Liver (tissue), 9 donors: ENCODE measurements around the gene HMG20B. TPM values are rescaled to one million over a fixed set of nuclear protein-coding genes. Genes with fewer than 3 reads are reported as not detected.

Experiments used
- DNase-seq: peaks from one replicate; pipeline ENCODE4 v3.0.0-alpha.2; 2017; ENCODE audit warnings: low spot score
- H3K27ac ChIP-seq, 2 donors: one replicate each; pipeline ENCODE4 v1.7.0; 2013; ENCODE audit warnings: inconsistent platforms in 2 of 2, low read length in 2 of 2, control low read depth in 1 of 2, low read depth in 1 of 2, mild to moderate bottlenecking in 1 of 2
- H3K27me3 ChIP-seq, 4 donors: one replicate each; pipeline versions ENCODE4 v1.6.1 to v1.7.0; 2013; ENCODE audit warnings: low read length in 3 of 4, inconsistent platforms in 1 of 4, mild to moderate bottlenecking in 1 of 4, moderate library complexity in 1 of 4; ENCODE audit not compliant: control insufficient read depth in 4 of 4, insufficient read depth in 4 of 4
- H3K36me3 ChIP-seq, 4 donors: one replicate each; pipeline versions ENCODE4 v1.6.1 to v1.7.0; 2013; ENCODE audit warnings: low read length in 3 of 4, mild to moderate bottlenecking in 3 of 4, low read depth in 1 of 4, moderate library complexity in 1 of 4; ENCODE audit not compliant: control insufficient read depth in 4 of 4, insufficient read depth in 3 of 4
- H3K4me1 ChIP-seq, 4 donors: one replicate each; pipeline versions ENCODE4 v1.6.1 to v1.7.0; 2013; ENCODE audit warnings: low read length in 3 of 4, mild to moderate bottlenecking in 3 of 4, moderate library complexity in 1 of 4; ENCODE audit not compliant: control insufficient read depth in 4 of 4, insufficient read depth in 4 of 4
- H3K4me3 ChIP-seq, 3 donors: one replicate each; pipeline versions ENCODE4 v1.6.1 to v1.7.0; 2013; ENCODE audit warnings: low read length in 3 of 3, control low read depth in 1 of 3, low read depth in 1 of 3, mild to moderate bottlenecking in 1 of 3
- H3K9ac ChIP-seq, 2 donors: one replicate each; pipeline ENCODE4 v1.7.0; 2013; ENCODE audit warnings: low read length in 2 of 2, mild to moderate bottlenecking in 2 of 2, moderate library complexity in 2 of 2, control low read depth in 1 of 2, low read depth in 1 of 2
- H3K9me3 ChIP-seq, 4 donors: one replicate each; pipeline versions ENCODE4 v1.6.1 to v1.7.0; 2013; ENCODE audit warnings: low read length in 3 of 4; ENCODE audit not compliant: control insufficient read depth in 4 of 4
- EGR1 ChIP-seq, 2 donors: IDR thresholded peaks; 2 replicates each; pipeline ENCODE4 v1.6.1; 2016 to 2018; ENCODE audit warnings: antibody characterized with exemption in 2 of 2, low read depth in 2 of 2
- FOXA1 ChIP-seq: IDR thresholded peaks from 2 replicates; pipeline ENCODE4 v1.6.1; 2016; ENCODE audit warnings: antibody characterized with exemption
- FOXA2 ChIP-seq: IDR thresholded peaks from 2 replicates; pipeline ENCODE4 v1.6.1; 2016; ENCODE audit warnings: antibody characterized with exemption
- GABPA ChIP-seq, 2 donors: IDR thresholded peaks in 1 of 2; conservative IDR thresholded peaks in 1 of 2; 2 replicates each; pipeline ENCODE4 v1.6.1; 2016; ENCODE audit warnings: antibody characterized with exemption in 2 of 2, mild to moderate bottlenecking in 1 of 2, moderate library complexity in 1 of 2
- HNF4A ChIP-seq, 2 donors: conservative IDR thresholded peaks; 2 replicates each; pipeline ENCODE4 v1.6.1; 2016; ENCODE audit warnings: antibody characterized with exemption in 2 of 2, mild to moderate bottlenecking in 2 of 2
- HNF4G ChIP-seq: IDR thresholded peaks from 2 replicates; pipeline ENCODE4 v1.6.1; 2016; ENCODE audit warnings: antibody characterized with exemption
- JUND ChIP-seq, 2 donors: IDR thresholded peaks; 2 replicates each; pipeline ENCODE4 v1.6.1; 2016; ENCODE audit warnings: antibody characterized with exemption in 2 of 2
- NR2F2 ChIP-seq: IDR thresholded peaks from 2 replicates; pipeline ENCODE4 v1.6.1; 2016; ENCODE audit warnings: antibody characterized with exemption
- RAD21 ChIP-seq, 2 donors: IDR thresholded peaks; 2 replicates each; pipeline ENCODE4 v1.6.1; 2016; ENCODE audit warnings: antibody characterized with exemption in 2 of 2, mild to moderate bottlenecking in 2 of 2
- REST ChIP-seq: IDR thresholded peaks from 2 replicates; pipeline ENCODE4 v1.6.1; 2016; ENCODE audit warnings: antibody characterized with exemption, mild to moderate bottlenecking
- RXRA ChIP-seq, 2 donors: IDR thresholded peaks; 2 replicates each; pipeline ENCODE4 v1.6.1; 2017 to 2018; ENCODE audit warnings: antibody characterized with exemption in 2 of 2, mild to moderate bottlenecking in 1 of 2
- SP1 ChIP-seq: IDR thresholded peaks from 2 replicates; pipeline ENCODE4 v1.6.1; 2018; ENCODE audit warnings: antibody characterized with exemption, mild to moderate bottlenecking
- TAF1 ChIP-seq: conservative IDR thresholded peaks from 2 replicates; pipeline ENCODE4 v1.6.1; 2016; ENCODE audit warnings: antibody characterized with exemption, mild to moderate bottlenecking
- YY1 ChIP-seq: IDR thresholded peaks from 2 replicates; pipeline ENCODE4 v1.6.1; 2016; ENCODE audit warnings: antibody characterized with exemption, mild to moderate bottlenecking
- WGBS: extraction: QIAGEN DNeasy Blood & Tissue Kit; methylation state at CpG from one replicate; pipeline ENCODE4 v1.1.7; 2013; 5-methylcytosine and 5-hydroxymethylcytosine counted together
- polyA plus RNA-seq, 2 donors: library from polyadenylated mRNA; stranded (reverse) in 1 of 2; unstranded in 1 of 2; fragments of 200-250 nt in 1 of 2; fragments of >200 nt in 1 of 2; fragmentation: Nextera tagmentation in 1 of 2; extraction: Ambion mirVana in 1 of 2; gene quantifications; one replicate each; pipeline versions ENCODE4 v1.2.1 to v1.2.3, GENCODE V29; 2013 to 2015
- total RNA-seq, 2 donors: library from RNA; depleted of rRNA; stranded (reverse); fragments of >200 nt; gene quantifications; one replicate each; pipeline ENCODE4 v1.2.3, GENCODE V29; 2014
- TF ChIP-seq, protein P1 (sequence below): IDR thresholded peaks from 2 replicates; pipeline ENCODE4 v1.6.1; 2016; ENCODE audit warnings: antibody characterized with exemption
- TF ChIP-seq, protein P2 (sequence below): IDR thresholded peaks from 2 replicates; pipeline ENCODE4 v1.6.1; 2016; ENCODE audit warnings: antibody characterized with exemption
- donor health status: healthy.
- donor health status: healthy.
- donor health status: healthy.
- donor health status: healthy.
- donor health status: healthy.

The HMG20B gene
- total and polyA plus RNA-seq, 4 donors: 28.6 to 35.1 (median 30.5) TPM

DNA sequence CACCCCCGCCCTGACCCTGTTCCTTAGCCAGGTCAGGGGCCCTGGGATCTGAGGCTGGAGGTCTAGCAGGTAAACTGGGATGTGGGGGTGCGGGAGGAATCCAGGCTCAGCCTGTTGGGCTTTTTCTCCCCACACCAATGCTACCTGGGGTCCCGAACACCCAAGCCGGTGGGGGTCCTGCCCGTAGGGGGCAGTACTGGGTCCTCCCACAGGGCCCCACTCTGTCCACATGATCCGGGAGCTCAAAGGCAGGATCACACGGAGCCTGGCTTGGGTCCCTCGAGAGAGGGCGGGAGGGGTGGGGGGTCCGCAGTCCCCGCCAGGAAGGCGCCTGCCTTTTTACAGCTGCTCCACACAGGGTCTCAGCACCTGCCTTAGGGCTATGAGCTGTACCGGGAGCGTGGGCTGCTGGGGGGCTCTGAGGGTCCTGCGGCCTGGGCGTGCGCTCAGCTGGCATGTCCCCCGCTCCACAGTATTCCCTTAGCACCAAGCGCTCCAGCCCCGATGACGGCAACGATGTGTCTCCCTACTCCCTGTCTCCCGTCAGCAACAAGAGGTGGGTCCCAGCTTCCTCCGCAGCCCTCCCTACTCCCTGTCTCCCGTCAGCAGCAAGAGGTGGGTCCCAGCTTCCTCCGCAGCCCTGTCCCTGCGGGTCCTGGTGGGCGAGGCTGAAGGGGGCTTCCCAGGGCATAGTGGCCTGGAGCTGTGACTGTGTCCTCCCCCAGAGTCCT, 46.1 kb upstream of the HMG20B start:
- Histone ChIP-seq H3K36me3 (peaks cover 14 to 48% (median 22%) of the 10 kb centered on the region in 4 donors), H3K4me3 (no peak overlapping the region), H3K9ac (no peak overlapping the region), H3K27me3 (no peaks in the 10 kb centered on the region), H3K4me1 (peaks cover 0 to 12% (median 8%) of the 10 kb centered on the region in 4 donors), H3K9me3 (no peaks in the 10 kb centered on the region), H3K27ac (no peak overlapping the region)
- TF ChIP-seq REST: no peak
- no peak for TF ChIP-seq GABPA (IDR thresholded peaks at IDR 0.05 in 1 of 2, conservative IDR thresholded peaks at IDR 0.05 in 1 of 2)
- TF ChIP-seq NR2F2: no peak
- TF ChIP-seq, protein P1, sequence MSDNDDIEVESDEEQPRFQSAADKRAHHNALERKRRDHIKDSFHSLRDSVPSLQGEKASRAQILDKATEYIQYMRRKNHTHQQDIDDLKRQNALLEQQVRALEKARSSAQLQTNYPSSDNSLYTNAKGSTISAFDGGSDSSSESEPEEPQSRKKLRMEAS: no peak
- no peak for TF ChIP-seq YY1
- TF ChIP-seq EGR1 (IDR thresholded peaks at IDR 0.05; ENCODE audit: low read depth in 2 of 2): no peak
- TF ChIP-seq HNF4G: no peak
- no peak for TF ChIP-seq FOXA1
- no peak for TF ChIP-seq JUND (IDR thresholded peaks at IDR 0.05)
- no peak for TF ChIP-seq HNF4A (conservative IDR thresholded peaks at IDR 0.05)
- TF ChIP-seq, protein P2, sequence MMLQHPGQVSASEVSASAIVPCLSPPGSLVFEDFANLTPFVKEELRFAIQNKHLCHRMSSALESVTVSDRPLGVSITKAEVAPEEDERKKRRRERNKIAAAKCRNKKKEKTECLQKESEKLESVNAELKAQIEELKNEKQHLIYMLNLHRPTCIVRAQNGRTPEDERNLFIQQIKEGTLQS: no peak
- no peak for TF ChIP-seq FOXA2
- TF ChIP-seq TAF1: no peak
- no peak for TF ChIP-seq RXRA (IDR thresholded peaks at IDR 0.05)
- no peak for TF ChIP-seq SP1
- no peak for DNase-seq
- WGBS: 96% methylated on average over 28 of the region's 28 CpGs

DNA sequence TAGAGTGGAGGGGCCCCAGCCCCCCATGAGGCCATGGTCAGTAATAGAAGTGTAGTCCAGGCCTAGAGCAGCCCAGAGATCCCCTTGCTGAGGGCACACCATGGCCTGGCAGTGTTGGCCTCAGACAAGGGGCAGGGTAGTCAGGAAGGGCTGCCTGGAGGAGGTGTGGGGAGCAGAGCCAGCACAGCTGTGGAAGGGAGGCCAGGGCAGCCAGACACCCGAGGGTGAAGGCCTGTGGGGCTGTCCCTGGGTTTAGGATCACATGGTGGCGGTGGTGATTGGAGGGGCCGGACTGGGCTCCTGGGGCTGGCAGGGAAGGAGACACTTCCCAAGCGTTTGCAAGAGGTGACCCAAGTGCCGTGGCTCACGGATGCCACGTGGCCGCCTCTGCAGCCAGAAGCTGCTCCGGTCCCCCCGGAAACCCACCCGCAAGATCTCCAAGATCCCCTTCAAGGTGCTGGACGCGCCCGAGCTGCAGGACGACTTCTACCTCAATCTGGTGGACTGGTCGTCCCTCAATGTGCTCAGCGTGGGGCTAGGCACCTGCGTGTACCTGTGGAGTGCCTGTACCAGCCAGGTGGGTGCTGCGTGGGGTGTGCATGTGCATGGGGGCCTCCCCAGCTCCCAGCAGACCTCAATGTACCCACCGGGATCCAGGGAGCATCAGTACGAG, 45.4 kb upstream of the HMG20B start:
- Histone ChIP-seq H3K4me3 (no peak overlapping the region), H3K27ac (no peak overlapping the region), H3K9ac (no peak overlapping the region), H3K4me1 (peaks cover 0 to 12% (median 8%) of the 10 kb centered on the region in 4 donors), H3K9me3 (no peaks in the 10 kb centered on the region), H3K27me3 (no peaks in the 10 kb centered on the region), H3K36me3 (peaks cover 16 to 55% (median 26%) of the 10 kb centered on the region in 4 donors)
- WGBS: 96% methylated on average over 21 of the region's 21 CpGs
- TF ChIP-seq, protein P2: no peak
- no peak for TF ChIP-seq NR2F2
- TF ChIP-seq RAD21 (IDR thresholded peaks at IDR 0.05): no peak
- DNase-seq: no peak
